MM.1S (cell line): ENCODE measurements around the gene GRM3.

ENCODE experiments used
- CTCF ChIP-seq: fragments of 300-600 bp; sonication (generic); IDR thresholded peaks from 2 replicates; pipeline ENCODE4 v1.5.1; 2016; ENCODE audit warnings: antibody characterized with exemption, low read length, mixed read lengths
- EZH2 ChIP-seq: fragments of 300-600 bp; sonication (generic); optimal IDR thresholded peaks from 2 replicates; pipeline ENCODE3; 2017; ENCODE audit warnings: low read depth, mild to moderate bottlenecking, antibody characterized with exemption, low read length, mixed read lengths

DNA sequence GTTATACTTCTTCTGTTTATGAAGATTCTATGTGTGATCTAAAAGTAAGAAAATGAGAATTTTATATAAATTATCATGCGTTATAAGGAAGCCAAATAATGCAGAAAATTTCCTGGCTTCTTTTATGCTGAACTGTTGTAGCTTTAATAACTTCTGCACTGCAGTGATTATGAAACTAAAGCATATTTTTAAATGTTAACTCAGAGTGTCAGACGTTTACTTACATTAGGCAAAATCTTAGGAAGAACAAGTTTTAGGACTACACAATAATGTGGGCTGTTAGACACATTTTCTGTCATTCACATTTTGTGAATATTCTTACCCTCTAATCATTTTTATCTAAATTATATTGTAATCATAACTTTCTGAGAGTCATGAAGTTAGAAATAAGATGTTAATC, 22.0 kb downstream of the GRM3 start:
- TF ChIP-seq CTCF, result no peak
- TF ChIP-seq EZH2, result no peak
